Right lung (tissue), 5 donors: ENCODE measurements around the gene ZFPM1. TPM values are rescaled to one million over a fixed set of nuclear protein-coding genes. Genes with fewer than 3 reads are reported as not detected.
A peak's percentile ranks its signal among the peaks of the same experiment; 100 is the strongest.

Experiments used
- DNase-seq, 2 donors: peaks; one replicate each; pipeline ENCODE4 v3.0.0-alpha.2; 2013
- polyA plus RNA-seq, 5 donors: library from polyadenylated mRNA; unstranded; fragments of 120-200 nt; gene quantifications; one replicate each; pipeline versions ENCODE4 v1.2.1 to v1.2.3, GENCODE V29; 2013; ENCODE audit warnings: inconsistent platforms in 1 of 5, low replicate concordance in 1 of 5; ENCODE audit not compliant: insufficient read length in 5 of 5, insufficient read depth in 1 of 5

The ZFPM1 gene
- polyA plus RNA-seq, 5 donors, result 2.1 to 5.5 (median 2.8) TPM

- no peak for DNase-seq
Observed at GRCh38 chr16:88560714-88561484, 107.8 kb downstream of the ZFPM1 start.

- peak in 1 of 2 donors; percentile 23 for DNase-seq
Observed at GRCh38 chr16:88561485-88562359, 108.6 kb downstream of the ZFPM1 start.

GRCh38 chr16:88566158-88566557 is 113.1 kb downstream of the ZFPM1 start:
- no peak for DNase-seq

GRCh38 chr16:88568710-88569613 is 115.9 kb downstream of the ZFPM1 start:
- no peak for DNase-seq

- no peak for DNase-seq
Observed at GRCh38 chr16:88569614-88569984, 116.5 kb downstream of the ZFPM1 start.

- peak; percentile 98 for DNase-seq
Observed at GRCh38 chr16:88569985-88570690, 117.1 kb downstream of the ZFPM1 start, which contains the start of gene ZC3H18. Gene ZC3H18, plus strand, starts transcription at chr16:88570403. Its CDS starts 6,721 bp downstream, at chr16:88577124.

- DNase-seq, result no peak
Observed at GRCh38 chr16:88570691-88571092, 117.6 kb downstream of the ZFPM1 start.

- DNase-seq, result no peak
Observed at GRCh38 chr16:88575251-88575650, 122.2 kb downstream of the ZFPM1 start.

GRCh38 chr16:88576307-88576706 is 123.2 kb downstream of the ZFPM1 start:
- DNase-seq, result no peak

GRCh38 chr16:88577166-88577565 is 124.1 kb downstream of the ZFPM1 start:
- DNase-seq, result no peak

GRCh38 chr16:88578446-88579313 is 125.6 kb downstream of the ZFPM1 start:
- no peak for DNase-seq

GRCh38 chr16:88580371-88580770 is 127.3 kb downstream of the ZFPM1 start:
- DNase-seq, result no peak

- no peak for DNase-seq
Observed at GRCh38 chr16:88581033-88581432, 128.0 kb downstream of the ZFPM1 start.

- DNase-seq, result no peak
Observed at GRCh38 chr16:88582912-88583575, 130.0 kb downstream of the ZFPM1 start.

GRCh38 chr16:88584676-88585075 is 131.6 kb downstream of the ZFPM1 start:
- no peak for DNase-seq

- DNase-seq, result no peak
Observed at GRCh38 chr16:88585269-88585668, 132.2 kb downstream of the ZFPM1 start.

GRCh38 chr16:88585927-88586581 is 133.0 kb downstream of the ZFPM1 start:
- no peak for DNase-seq
